GM21576 (cell line): ENCODE measurements around the gene ECHDC3.

Experiments used
- ATAC-seq: cut with Tn5 transposase; IDR thresholded peaks from one replicate; pipeline ENCODE4 v1.9.1; 2021; ENCODE audit warnings: mild to moderate bottlenecking, moderate library complexity; ENCODE audit not compliant: unreplicated experiment

The ECHDC3 gene

GRCh38 chr10:11746883-11747539, 4.8 kb downstream of the ECHDC3 start:
- ATAC-seq: no peak

GRCh38 chr10:11748866-11749265, 6.7 kb downstream of the ECHDC3 start:
- ATAC-seq: no peak

DNA sequence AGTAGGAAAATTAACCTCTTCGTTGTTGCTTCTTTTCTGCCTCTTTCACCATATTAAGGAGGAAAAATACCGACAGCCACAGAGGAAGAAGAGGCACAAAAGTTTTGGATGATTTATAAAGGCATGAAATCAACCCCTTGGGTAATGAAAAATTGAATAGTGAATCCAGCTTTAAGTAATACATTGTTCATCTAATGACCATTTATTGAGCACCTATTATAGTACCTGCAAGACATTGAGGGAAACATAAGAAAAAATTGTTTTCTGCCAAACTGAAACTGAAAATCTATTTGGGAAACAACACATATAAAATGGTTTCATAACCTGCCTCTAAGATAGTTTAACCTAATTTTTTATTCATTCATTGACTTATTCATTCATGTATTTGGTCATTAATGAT, 8.2 kb downstream of the ECHDC3 start:
- ATAC-seq: no peak

GRCh38 chr10:11754173-11754572, 12.0 kb downstream of the ECHDC3 start:
- no peak for ATAC-seq

DNA sequence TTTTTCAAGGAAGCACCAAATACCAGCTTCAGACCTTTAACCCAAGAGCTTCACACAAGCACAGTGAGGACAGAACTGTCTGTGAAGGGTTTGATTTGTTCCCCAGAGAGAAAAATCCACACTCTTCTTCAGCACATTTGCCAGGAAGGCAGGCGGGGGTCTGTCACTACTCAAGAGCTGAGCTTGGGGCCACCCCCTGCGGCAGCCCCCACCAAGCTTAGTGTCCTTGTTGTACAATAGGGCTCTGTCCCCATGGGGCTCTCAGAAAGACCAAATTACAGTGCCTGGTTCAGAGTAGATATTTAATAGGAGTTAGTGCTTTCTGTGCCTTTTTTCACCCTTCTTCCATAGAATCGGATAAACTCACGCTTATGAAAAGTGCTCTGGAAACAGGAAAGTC, 12.4 kb downstream of the ECHDC3 start:
- no peak for ATAC-seq

- no peak for ATAC-seq
Measured at GRCh38 chr10:11755512-11756263, 13.5 kb downstream of the ECHDC3 start.

GRCh38 chr10:11756766-11757315, 14.7 kb downstream of the ECHDC3 start:
- ATAC-seq: no peak

DNA sequence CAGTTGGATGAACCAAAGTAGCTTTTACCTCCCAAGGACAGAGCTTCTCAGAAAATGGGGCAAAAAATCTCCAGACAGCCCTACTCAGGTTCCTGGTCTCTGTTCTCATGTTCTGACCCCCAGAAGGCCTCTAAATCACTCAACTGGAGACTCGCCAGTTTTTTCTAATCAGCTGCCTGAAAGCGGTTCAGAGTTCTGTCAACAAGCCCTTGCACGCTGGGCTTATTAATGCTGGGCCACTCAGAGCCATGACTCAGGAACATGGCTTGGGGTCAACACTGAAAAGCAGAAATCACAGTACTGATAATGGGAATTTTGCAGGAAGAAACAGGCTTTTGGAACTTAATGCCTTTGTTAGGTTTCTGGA, 15.3 kb downstream of the ECHDC3 start:
- no peak for ATAC-seq

DNA sequence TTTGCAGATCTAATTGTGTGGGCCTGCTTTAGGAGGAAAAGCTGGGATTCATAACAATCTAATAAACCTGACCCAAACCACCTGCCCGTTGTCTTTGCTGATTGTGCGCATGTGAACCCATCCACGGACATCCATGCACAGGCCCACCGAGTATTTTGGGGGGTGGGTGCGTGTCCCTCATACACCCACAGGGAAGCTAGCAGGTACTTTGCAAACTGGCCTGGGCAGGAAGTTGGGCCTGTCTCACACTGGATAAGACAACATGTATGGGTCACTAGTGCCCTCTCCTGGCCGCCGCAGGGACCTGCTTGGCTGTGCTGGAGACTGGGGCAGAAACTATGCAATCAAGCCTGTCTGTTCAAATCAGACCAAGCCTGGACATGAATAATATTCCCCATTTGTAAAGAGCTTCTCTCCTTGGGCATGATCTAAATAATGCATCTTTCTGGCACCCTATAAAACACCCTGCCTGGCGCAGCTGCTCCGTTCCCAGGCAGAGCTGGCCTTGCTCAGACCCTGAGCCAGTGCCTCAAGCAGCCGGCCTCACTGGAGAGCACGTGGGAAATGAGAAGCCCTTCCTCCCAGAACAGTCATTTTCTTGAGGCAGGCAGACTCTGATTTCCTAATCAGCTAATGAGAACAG, 15.8 kb downstream of the ECHDC3 start:
- ATAC-seq: peak; percentile 96

GRCh38 chr10:11758527-11759236, 16.5 kb downstream of the ECHDC3 start:
- no peak for ATAC-seq

DNA sequence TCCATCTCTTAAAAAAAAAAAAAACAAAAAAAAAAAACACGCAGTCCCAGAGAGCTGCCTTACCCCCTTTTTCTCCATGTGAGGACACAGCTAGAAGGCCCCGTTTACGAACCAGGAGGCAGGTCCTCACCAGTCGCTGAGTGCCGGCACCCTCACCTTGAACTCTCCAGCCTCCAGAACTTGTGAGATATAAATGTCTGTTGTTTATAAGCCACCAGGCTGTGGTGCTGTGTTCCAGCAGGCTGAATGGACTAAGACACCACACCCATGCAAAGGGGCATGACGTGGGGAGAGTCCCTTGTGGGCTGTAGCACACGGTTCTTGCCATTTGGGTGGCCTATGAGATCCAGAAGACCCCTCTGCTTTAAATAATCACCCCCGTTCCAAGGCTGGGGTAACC, 17.2 kb downstream of the ECHDC3 start:
- ATAC-seq: no peak

DNA sequence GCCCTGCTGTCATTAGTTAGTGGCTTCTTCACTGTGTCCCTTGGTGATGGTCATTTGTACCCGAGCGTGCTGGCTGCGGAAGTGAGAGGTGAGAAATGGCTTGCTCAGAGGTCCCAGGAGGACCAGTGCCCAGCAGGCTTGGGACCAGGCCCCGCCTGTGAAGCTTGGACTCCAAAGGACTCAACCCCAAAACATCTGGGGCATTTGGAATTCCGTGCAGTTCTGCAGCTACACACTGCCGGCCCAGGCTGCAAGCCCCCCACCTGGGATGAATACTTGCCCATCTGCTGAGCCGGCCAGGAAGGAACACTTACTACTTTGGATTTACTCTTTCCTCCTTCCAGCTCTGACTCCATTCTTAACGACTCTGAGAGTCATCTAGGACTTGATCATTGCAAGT, 18.0 kb downstream of the ECHDC3 start:
- ATAC-seq: no peak

DNA sequence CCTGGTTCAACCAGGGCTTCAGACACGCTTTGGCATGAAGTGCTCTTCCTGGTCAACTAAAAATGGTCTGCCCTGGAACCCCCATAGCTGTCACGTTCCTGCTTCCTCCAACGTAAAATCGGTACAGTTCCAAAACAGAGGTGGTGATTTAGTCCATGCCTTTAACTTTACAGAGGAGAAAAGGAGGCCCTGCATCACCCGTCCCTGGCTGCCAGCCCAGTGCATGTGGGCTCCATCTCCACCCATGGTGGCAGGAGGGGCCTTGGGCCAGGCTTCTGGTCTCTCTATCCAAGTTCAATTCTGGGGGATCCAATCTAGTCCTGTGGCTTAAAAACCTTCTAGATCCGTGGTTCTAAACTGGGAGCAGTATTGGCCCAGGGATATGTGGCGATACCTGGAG, 18.7 kb downstream of the ECHDC3 start:
- no peak for ATAC-seq

GRCh38 chr10:11761431-11761830, 19.2 kb downstream of the ECHDC3 start:
- ATAC-seq: no peak

DNA sequence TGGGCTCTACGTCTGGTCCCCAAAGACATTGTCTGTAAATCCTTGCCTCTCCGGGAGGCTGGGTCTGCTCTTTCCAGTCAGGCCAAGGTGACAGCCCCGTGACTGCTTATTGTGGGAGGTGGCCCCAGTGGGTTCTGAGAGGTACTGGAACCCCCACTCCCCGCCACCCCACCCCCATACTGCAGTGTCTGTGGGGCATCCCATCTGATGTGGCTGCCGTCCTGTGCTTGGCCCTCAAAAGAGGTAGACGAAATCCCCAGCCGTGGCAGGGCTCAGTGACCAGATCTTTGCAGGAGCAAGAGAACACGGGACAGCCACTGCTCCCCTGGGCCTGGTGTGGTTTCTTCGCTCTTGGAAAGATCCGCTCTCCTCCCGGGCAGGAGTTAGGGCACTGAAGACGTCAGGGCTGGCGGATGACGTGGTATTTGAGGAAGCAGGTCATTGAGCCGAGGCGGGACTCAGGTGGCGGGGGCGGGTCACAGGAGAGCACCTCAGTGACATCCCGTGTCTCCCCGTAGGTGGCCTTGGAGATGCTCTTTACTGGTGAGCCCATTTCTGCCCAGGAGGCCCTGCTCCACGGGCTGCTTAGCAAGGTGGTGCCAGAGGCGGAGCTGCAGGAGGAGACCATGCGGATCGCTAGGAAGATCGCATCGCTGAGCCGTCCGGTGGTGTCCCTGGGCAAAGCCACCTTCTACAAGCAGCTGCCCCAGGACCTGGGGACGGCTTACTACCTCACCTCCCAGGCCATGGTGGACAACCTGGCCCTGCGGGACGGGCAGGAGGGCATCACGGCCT, 20.7 kb downstream of the ECHDC3 start:
- ATAC-seq: no peak

DNA sequence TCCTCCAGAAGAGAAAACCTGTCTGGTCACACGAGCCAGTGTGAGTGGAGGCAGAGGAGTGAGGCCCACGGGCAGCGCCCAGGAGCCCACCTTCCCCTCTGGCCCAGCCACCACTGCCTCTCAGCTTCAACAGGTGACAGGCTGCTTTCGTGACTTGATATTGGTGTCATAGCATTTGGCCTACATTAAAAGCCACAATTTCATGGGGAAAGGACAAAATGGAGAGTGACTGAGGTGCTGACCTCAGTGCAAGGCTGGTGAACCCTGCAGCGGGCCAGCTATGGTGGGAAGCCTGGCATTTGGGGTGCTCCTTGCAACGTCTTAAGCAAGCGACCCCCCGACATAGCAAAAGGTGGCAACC, 21.3 kb downstream of the ECHDC3 start:
- ATAC-seq: no peak

DNA sequence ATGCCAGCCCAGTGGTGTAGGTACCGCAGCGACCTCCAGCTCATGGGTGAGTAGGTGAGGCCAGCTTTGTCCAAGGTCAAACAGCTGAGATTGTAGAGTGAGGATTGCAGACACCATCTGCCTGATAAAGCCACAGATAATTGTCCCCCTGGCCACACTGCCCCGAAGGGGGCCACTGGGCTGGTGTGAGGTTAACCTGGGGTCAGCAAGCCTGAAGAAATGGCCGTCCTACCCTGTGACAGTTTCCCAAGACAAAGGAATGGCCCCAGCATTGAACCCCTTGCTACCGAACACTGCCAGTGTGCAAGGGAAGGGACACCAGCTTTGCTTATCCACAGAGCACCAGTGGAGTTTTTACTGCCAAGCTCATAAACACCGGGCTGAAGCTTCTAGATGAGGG, 23.0 kb downstream of the ECHDC3 start:
- no peak for ATAC-seq

DNA sequence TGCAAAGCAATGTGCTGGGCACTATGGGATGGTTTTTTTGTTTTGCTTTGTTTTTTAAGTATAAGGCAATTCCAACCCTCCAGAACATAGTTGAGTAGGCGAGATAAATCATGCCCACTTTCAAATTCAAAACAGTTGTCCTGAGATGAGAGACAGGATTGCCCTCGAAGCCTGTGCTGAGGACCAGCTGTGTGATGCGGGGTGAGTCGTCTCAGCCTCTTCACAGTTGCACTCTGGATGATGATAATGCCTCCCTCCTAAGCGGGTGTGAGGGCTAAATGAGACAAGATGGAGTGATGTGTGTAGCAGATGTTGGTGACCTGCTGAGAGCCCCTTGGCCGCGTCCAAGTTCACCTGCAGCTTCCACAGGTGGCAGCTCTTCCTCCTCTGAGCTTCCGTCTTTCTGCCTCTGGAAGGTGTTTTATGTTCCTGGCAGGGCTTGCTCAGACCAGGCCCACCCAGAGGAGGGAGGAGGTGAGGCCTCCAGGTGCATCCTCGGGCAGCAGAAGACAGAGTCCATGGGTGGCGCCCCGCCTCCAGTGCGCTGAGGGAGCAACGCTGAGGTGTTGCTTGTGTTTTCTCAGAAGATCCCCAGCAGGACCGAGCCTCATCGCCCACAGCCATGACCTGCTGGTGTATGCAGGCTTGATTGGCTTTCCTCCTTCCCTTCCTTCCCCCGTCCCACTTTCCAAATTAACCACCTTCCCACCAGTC, 30.6 kb downstream of the ECHDC3 start:
- ATAC-seq: no peak

DNA sequence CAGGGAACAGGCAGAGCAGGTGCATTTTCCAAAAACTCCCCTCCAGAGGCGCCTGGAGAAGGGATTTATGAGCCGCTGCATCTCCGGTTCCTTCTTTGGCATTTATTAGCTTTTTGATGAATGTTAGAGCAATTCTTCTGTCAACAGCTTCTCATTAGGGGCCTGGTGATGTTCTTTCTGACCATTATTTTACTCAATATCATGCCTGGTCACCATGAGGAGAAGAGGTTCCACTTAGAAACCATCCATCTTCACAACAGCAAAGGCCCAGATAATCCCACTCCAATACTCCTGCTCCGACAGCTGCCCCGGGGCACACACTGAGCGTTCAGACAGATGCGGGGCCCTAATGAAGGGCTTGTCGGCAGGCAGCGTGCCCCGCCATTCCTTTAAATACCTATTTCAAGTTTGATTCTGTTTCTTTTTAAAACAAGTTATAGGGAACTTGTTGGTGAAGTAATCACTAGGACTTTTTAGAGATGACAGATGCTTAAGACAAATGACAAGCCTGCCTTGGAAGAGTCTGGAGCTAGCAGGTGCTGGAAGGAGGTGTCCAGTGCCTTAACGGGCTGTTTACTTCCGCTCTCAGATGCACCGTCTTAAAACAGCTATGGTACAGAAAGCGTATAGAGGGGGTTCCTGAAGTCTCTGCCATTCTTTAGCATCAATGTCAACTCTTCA, 31.7 kb downstream of the ECHDC3 start:
- ATAC-seq: no peak
